ENCODE measurements around the gene CYFIP2.

DNA sequence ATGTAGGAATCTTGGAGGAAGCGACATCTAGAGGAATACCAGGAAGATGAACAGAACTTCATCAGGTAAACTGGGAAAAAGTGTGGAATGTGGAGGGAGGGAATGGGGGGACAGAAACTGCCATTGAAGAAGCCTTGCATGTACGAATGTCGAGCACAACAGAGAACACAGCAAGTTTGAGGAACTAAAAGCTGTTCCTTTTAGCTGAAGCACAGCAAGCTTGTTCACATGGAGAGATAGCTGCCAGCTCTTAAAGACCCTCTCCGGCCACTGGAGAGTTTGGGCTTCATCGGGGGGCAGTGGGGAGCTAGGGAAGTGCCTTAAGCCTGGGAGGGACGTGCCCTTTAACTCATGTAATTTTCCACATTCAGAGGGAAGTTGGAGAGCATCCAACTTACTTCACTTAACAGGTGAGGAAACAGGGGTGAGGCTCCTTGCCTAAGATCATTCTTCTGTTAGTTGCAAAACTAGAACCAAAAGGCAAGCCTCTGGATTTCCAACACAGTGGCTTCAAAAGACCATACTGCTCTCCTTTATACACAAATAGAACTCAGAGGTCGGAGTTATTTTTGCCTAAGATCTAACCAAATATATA is 2.3 kb upstream of the CYFIP2 start:
- TF ChIP-seq, protein P1, sequence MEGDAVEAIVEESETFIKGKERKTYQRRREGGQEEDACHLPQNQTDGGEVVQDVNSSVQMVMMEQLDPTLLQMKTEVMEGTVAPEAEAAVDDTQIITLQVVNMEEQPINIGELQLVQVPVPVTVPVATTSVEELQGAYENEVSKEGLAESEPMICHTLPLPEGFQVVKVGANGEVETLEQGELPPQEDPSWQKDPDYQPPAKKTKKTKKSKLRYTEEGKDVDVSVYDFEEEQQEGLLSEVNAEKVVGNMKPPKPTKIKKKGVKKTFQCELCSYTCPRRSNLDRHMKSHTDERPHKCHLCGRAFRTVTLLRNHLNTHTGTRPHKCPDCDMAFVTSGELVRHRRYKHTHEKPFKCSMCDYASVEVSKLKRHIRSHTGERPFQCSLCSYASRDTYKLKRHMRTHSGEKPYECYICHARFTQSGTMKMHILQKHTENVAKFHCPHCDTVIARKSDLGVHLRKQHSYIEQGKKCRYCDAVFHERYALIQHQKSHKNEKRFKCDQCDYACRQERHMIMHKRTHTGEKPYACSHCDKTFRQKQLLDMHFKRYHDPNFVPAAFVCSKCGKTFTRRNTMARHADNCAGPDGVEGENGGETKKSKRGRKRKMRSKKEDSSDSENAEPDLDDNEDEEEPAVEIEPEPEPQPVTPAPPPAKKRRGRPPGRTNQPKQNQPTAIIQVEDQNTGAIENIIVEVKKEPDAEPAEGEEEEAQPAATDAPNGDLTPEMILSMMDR (IDR thresholded peaks at IDR 0.05): no peak
- TF ChIP-seq POLR2A (IDR thresholded peaks at IDR 0.05): no peak

Measured in esophagus squamous epithelium (tissue), 4 donors.